HG03342 (cell line): ENCODE measurements around the gene CCDC187.

Experiments
- ATAC-seq: cut with Tn5 transposase; IDR thresholded peaks from one replicate; pipeline ENCODE4 v1.9.1; 2021; ENCODE audit warnings: mild to moderate bottlenecking, moderate library complexity; ENCODE audit not compliant: unreplicated experiment

The CCDC187 gene

DNA sequence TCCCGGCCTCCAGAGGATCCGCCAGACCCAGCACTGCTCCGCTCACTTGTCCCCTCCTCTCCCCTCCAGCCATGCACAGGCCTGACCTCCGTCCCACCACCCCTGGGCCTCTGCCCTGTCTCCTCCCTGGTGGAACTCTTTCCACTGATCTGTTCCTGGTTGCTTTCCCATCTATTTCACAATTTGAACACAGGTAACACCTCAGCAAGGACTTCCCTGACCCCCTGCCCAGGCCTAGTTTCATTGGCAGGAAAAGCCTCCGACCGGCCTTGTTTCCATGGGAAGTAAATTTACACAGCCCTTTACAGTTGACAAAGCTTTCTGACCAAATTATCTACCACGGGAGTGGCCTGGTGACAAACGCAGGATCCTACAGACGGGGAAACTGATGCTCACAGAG is 73.1 kb downstream of the CCDC187 start:
- ATAC-seq = no peak

DNA sequence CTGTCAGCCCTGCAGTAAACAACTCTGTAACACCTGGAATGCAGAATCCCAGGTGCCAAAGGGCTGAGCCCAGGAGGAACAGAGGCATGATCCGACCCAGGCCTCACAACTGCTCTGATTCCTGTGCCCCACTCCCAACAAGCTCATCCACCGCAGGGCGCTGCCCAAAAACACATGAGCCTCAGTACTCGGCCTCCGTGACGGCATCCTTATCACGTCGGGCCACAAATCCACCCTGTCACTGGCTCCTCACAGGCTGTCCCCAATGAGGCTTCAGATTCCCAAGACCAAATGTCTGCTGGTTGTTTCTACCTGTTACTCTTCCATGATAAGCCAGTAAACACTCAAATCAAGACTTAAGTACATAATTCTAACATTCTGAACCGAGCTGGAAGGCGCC is 73.5 kb downstream of the CCDC187 start:
- ATAC-seq = no peak

DNA sequence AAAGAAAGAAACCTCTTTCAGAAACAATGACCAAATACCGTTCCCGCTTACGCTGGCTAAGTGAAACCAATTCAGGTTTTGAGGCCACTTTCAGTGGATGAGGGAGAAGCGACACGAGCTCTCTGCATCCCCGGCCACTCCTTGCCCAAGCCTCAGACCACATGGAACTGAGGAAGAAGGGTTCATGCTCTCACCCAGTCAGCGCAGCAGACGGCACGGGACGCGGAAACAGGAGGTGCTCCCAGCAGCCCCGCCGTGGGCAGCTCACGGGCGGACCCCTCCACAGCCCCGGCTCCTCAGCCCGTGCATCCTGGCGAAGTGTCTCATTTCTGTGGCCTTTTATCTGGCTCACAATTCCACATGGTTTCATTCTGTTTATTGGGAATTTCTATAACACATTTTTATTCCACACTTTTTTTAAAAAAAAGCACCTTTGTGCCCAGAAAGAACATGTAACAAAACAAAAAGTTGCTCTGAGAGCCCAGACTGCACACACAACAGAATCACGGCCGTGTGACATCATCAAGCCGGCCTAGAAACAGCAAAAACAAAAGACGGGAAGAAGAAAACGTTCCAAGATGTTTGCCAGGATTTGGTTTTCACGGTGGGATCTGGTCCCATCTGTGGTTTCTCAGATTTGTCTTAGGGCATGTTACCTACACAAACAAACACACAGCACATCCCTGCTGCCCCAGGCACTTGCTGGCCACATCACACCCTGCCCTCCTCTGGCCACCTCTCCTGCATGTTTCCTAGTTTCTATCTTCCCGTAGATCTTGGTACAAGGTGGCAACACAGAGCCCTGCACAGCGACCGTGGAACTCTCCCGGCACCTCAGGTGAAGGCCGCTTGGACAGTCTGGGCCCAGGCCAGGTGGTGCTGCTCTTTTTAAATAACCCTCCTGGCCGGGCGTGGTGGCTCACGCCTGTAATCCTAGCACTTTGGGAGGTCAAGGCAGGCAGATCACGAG is 74.5 kb downstream of the CCDC187 start:
- no peak for ATAC-seq

DNA sequence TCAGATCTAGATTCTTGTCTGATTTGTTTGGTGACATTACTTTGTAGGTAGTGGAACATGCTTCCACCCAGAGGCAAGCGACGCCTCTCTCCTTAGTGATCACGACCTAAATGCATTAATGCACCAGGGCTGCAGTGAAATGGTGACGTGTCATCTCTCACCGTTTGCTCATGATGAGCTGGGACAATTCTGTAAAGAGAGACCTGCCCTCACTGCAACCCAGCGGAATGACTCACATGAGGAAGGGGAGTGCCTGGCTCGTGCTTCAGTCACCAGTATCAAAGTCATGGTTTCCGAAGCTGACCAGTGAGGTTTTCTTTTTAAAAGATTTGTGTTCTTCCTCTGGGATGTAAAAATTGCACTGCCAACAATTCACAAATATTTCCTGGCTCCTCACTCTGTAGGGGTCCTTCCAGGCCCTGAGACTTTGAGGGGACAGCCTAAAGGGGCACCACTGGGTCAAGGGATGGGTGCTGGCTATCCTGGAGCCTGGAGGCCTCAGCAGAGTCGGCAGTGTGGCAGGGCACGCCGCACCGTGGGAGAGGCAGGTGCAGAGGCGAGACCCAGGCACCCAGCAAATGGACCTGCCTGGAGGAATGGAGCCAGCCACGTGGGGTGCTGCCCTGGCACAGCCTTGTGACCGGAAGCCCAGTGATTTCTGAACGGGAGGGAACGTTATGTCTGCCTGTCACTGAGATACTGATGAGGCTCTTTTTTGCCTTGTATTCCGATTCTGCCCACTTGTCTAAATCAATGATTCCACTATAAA is 75.6 kb downstream of the CCDC187 start:
- no peak for ATAC-seq

- no peak for ATAC-seq
Measured at GRCh38 chr9:136226680-136227407, 77.0 kb downstream of the CCDC187 start.

GRCh38 chr9:136225748-136226679 is 77.9 kb downstream of the CCDC187 start:
- peak; percentile 58 for ATAC-seq

- peak; percentile 42 for ATAC-seq
Measured at GRCh38 chr9:136225366-136225747, 78.5 kb downstream of the CCDC187 start.

- no peak for ATAC-seq
Measured at GRCh38 chr9:136223871-136224640, 79.8 kb downstream of the CCDC187 start.

DNA sequence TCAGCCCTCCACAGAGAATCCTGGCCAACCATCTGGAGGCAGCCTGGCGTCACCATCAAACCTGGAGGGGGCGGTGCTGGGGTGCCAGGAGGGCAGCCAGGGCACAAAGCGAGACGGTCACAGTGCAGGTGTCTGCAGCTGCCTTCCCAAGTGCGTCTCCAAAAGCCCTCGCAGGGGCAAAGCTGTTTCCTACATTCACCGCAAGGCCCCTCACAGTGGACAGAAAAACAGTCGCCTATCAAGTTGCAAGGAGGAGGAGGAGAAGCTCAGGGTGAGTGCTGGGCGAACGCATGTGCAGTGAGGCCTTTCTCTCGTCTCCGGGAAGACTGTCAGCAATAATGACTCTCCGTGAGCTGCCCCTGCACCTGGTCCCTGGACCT is 81.0 kb downstream of the CCDC187 start:
- ATAC-seq = no peak

DNA sequence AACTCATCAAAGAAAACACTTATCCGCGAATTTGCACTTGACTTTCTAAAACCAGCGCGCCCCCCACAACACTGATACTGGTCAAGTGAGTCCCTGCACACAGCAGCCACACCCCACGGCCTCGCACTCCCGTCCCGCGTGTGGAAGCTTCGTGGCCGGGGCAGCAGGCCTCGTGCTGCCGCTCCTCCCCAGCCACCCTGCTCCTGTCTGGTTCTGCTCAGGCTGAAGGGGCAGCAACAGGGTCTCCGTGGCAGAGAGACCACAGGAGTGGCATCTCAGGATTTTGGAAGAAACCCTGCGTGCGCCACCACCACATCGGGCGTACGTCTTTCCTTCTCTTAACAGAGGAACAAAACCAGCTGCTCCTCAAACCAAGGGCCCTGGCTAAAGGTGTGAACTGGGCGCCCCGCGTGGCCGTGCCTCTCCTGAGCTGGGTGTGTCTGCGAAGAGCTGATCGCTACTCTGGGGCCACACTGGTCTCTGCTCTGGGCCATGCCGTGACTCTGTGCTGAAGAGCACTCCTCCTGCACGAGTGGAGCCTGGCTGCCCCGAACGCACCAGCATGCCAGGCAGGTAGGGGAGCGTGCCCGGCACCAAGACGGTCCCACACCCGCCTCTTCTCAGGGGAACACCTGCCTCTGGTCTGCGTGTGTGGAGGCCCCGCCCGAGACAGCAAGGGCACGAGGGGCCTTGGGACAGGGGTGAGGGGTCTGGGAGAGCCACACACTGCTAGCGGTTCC is 81.6 kb downstream of the CCDC187 start:
- ATAC-seq = no peak

- no peak for ATAC-seq
Measured at GRCh38 chr9:136220017-136220729, 83.7 kb downstream of the CCDC187 start.

DNA sequence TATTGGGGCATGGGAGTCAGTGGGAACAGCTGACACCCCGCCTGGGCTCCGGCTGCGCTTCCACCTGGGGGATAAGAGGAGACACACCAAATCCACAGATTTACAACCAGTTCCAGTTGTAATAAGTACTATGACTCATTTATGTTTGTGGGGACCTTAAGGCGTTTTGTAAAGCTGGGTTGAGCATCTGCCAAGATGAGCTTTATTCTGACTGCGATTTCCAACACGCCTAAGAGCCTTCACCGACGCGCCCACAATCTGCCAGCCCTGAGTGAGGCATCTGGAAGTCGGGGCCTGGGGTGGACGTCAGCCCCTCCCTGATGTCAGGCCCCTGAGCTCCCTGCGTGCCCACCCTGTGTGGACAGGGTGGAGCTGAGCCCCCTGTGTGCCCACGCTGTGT is 84.6 kb downstream of the CCDC187 start:
- no peak for ATAC-seq

DNA sequence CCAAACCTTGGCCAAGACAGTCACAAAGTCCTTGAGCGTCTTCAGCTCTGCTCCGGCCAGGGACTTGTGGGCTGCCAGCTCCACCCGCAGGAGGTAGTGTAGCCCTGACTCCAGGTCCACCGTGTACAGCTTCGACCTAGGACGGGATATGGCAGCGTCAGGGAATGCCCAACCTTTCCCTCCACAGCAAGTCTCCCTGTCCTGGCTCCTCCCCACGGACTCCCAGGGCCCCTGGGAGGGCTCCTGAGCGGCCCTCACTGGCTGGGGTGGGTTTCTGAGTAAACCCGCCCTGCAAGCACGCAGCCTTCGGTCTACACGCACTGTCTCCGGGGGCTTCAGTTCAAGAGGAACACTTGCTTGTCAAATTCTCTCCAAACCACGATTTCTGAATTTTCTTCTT is 85.2 kb downstream of the CCDC187 start:
- no peak for ATAC-seq

GRCh38 chr9:136218271-136218670 is 85.6 kb downstream of the CCDC187 start:
- no peak for ATAC-seq

- ATAC-seq = no peak
Measured at GRCh38 chr9:136216541-136217244, 87.2 kb downstream of the CCDC187 start.

DNA sequence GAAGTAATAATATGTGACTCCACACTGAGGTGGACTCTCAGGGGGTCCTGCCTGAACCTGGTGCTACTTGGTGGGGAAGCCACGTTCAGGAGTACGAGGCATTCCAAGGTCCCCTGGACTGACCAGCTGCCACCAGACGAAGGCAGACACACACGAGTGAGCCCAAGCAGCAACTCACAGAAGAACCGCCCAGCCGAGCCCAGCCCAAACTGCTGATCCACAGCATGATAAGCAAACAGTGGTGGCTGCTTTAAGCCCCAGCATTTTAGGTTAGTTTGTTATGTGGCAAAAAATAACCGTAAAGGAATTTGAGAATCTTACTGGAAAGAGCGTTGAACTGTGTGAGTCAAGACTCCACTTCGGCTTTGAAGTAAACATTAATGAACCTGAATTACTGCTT is 90.2 kb downstream of the CCDC187 start:
- no peak for ATAC-seq

- no peak for ATAC-seq
Measured at GRCh38 chr9:136212345-136212950, 91.4 kb downstream of the CCDC187 start.
